ENCODE measurements around the gene GET4. TPM values are rescaled to one million over a fixed set of nuclear protein-coding genes. Genes with fewer than 3 reads are reported as not detected.

The GET4 gene
- polyA plus RNA-seq, 3 donors = 20.1 to 36.8 (median 25.5) TPM

DNA sequence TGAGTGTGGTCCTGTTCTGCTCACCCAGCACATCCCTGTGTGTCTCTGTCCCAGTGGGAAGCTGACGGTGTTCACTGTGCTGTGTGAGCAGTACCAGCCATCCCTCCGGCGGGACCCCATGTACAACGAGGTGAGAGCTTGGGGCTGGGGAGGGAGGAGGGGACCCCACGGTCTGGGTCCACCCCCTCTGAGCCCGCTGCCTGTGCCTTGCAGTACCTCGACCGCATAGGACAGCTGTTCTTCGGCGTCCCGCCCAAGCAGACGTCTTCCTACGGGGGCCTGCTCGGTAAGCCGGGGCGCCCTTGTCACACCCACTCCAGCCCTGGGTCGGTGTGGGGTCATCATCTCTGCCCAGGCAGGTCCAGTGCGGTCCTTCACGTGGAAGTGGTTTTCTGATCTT, 17.3 kb downstream of the GET4 start:
- H3K27ac Mint-ChIP-seq = peak overlapping the region in 2 of 7 donors; percentile 13 to 20
- peaks cover 0 to 5% (median 0%) of the 10 kb centered on the region in 3 donors for H3K27me3 Mint-ChIP-seq (ENCODE audit: low read depth in 3 of 3)
- Histone ChIP-seq H3K9me3 (replicated peaks in 1 of 2; ENCODE audit: control insufficient read depth in 1 of 2, insufficient read depth in 1 of 2, low read length in 2 of 2) (no peaks in the 10 kb centered on the region), H3K4me3 (replicated peaks in 1 of 3; ENCODE audit: low read depth in 2 of 3, low read length in 3 of 3) (no peak overlapping the region), H3K27me3 (ENCODE audit: control insufficient read depth in 2 of 2, insufficient read depth in 2 of 2, low read length in 2 of 2) (no peaks in the 10 kb centered on the region), H3K4me2 (replicated peaks; ENCODE audit: extremely low read depth, low read length, poor library complexity, severe bottlenecking) (no peak overlapping the region), H3K4me1 (ENCODE audit: control insufficient read depth in 1 of 2, insufficient read depth in 2 of 2, low read length in 2 of 2) (no peaks in the 10 kb centered on the region), H3K27ac (ENCODE audit: low read depth in 1 of 2, low read length in 2 of 2) (no peak overlapping the region), H3K9ac (ENCODE audit: insufficient read depth, low read length, poor library complexity, severe bottlenecking) (no peak overlapping the region), H4K20me1 (ENCODE audit: insufficient read depth, low read length) (peaks cover 97% of the 10 kb centered on the region), H2AFZ (ENCODE audit: insufficient read depth, low read depth, low read length, poor library complexity, severe bottlenecking) (no peak overlapping the region), H3K79me2 (ENCODE audit: insufficient read depth, low read length) (peaks cover 13% of the 10 kb centered on the region), H3K36me3 (replicated peaks in 1 of 2; ENCODE audit: control insufficient read depth in 1 of 2, insufficient read depth in 2 of 2, low read length in 2 of 2) (peaks cover 89 to 92% of the 10 kb centered on the region in 2 donors)
- peaks cover 0 to 4% (median 2%) of the 10 kb centered on the region in 7 donors for H3K9me3 Mint-ChIP-seq
- TF ChIP-seq, protein P1, sequence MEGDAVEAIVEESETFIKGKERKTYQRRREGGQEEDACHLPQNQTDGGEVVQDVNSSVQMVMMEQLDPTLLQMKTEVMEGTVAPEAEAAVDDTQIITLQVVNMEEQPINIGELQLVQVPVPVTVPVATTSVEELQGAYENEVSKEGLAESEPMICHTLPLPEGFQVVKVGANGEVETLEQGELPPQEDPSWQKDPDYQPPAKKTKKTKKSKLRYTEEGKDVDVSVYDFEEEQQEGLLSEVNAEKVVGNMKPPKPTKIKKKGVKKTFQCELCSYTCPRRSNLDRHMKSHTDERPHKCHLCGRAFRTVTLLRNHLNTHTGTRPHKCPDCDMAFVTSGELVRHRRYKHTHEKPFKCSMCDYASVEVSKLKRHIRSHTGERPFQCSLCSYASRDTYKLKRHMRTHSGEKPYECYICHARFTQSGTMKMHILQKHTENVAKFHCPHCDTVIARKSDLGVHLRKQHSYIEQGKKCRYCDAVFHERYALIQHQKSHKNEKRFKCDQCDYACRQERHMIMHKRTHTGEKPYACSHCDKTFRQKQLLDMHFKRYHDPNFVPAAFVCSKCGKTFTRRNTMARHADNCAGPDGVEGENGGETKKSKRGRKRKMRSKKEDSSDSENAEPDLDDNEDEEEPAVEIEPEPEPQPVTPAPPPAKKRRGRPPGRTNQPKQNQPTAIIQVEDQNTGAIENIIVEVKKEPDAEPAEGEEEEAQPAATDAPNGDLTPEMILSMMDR (IDR thresholded peaks at IDR 0.05) = no peak
- H3K36me3 Mint-ChIP-seq = peaks cover 63 to 84% of the 10 kb centered on the region in 2 donors
- intact Hi-C loops (cut with micrococcal nuclease) = no loop called here
- H3K4me1 Mint-ChIP-seq = no peaks in the 10 kb centered on the region
- no peak overlapping the region for H3K4me3 Mint-ChIP-seq
- WGBS (ENCODE audit: insufficient coverage) = 93% methylated on average over 17 of the region's 19 CpGs
- DNase-seq = no peak

DNA sequence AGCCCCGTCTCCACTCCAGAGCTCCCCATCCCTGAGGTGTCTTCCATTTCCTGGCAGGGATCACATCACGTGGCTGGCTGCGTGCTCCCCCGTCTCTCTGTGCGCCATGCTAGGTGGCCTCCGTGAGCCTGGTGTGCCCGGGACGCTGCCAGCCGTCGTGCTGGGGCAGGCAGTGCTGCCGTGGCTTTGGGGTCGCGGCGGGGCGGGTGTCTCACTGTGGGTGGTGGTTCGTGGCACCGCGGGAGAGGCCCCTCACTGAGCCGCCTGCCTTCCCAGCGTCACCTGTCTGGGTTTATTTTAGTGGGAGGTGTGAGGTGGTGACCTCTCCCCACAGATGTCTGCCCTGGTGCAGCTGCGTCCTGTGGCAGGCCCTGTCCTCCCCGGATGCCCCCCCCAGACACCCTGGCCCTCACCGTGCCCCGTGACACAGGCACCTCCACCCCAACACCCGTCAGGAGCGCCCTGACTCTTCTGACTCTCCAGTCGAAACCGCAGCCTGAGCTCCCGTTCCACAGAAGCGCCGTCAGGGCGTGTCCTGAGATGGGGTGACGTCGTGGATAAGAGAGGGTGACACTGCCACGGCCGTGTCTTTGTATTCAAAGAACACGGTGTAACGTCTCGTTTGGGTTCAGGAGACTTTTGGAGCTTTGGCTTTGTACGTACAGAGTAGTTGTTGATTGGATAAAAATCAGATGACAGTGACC, 18.0 kb downstream of the GET4 start:
- H3K9me3 ChIP-seq (replicated peaks in 1 of 2; ENCODE audit: control insufficient read depth in 1 of 2, insufficient read depth in 1 of 2, low read length in 2 of 2) = no peaks in the 10 kb centered on the region

More for the DNA sequence above, 18.0 kb downstream of the GET4 start:
- H3K9me3 Mint-ChIP-seq = peaks cover 0 to 4% (median under 1%) of the 10 kb centered on the region in 7 donors
- Histone ChIP-seq H3K4me3 (replicated peaks in 1 of 3; ENCODE audit: low read depth in 2 of 3, low read length in 3 of 3) (no peak overlapping the region), H3K79me2 (ENCODE audit: insufficient read depth, low read length) (peaks cover 12% of the 10 kb centered on the region), H2AFZ (ENCODE audit: insufficient read depth, low read depth, low read length, poor library complexity, severe bottlenecking) (no peak overlapping the region), H3K36me3 (replicated peaks in 1 of 2; ENCODE audit: control insufficient read depth in 1 of 2, insufficient read depth in 2 of 2, low read length in 2 of 2) (peaks cover 89 to 92% of the 10 kb centered on the region in 2 donors), H3K4me1 (ENCODE audit: control insufficient read depth in 1 of 2, insufficient read depth in 2 of 2, low read length in 2 of 2) (no peaks in the 10 kb centered on the region), H3K4me2 (replicated peaks; ENCODE audit: extremely low read depth, low read length, poor library complexity, severe bottlenecking) (no peak overlapping the region), H4K20me1 (ENCODE audit: insufficient read depth, low read length) (peaks cover 97% of the 10 kb centered on the region), H3K27me3 (ENCODE audit: control insufficient read depth in 2 of 2, insufficient read depth in 2 of 2, low read length in 2 of 2) (no peaks in the 10 kb centered on the region), H3K9ac (ENCODE audit: insufficient read depth, low read length, poor library complexity, severe bottlenecking) (no peak overlapping the region), H3K27ac (ENCODE audit: low read depth in 1 of 2, low read length in 2 of 2) (no peak overlapping the region)
- WGBS (ENCODE audit: insufficient coverage) = 90% methylated on average over 36 of the region's 40 CpGs
- TF ChIP-seq, protein P1 (IDR thresholded peaks at IDR 0.05) = no peak
- no peaks in the 10 kb centered on the region for H3K4me1 Mint-ChIP-seq
- intact Hi-C loops (cut with micrococcal nuclease) = no loop called here
- no peak for DNase-seq
- peaks cover 64 to 86% of the 10 kb centered on the region in 2 donors for H3K36me3 Mint-ChIP-seq
- H3K4me3 Mint-ChIP-seq = no peak overlapping the region
- peaks cover 0 to 5% (median 0%) of the 10 kb centered on the region in 3 donors for H3K27me3 Mint-ChIP-seq (ENCODE audit: low read depth in 3 of 3)
- peak overlapping the region in 4 of 7 donors; percentile 20 to 63 (median 44) for H3K27ac Mint-ChIP-seq
